ENCODE measurements around the gene AMACR.

The AMACR gene

GRCh38 chr5:33937707-33938506, 69.9 kb downstream of the AMACR start:
- TF ChIP-seq MYC (IDR thresholded peaks at IDR 0.05; ENCODE audit: low read depth, low read length) (no peak), MAX (IDR thresholded peaks at IDR 0.05; ENCODE audit: low read depth, low read length) (no peak), POLR2A (IDR thresholded peaks at IDR 0.05; ENCODE audit: extremely low read depth, insufficient read length) (no peak)
- TF ChIP-seq, protein P1, sequence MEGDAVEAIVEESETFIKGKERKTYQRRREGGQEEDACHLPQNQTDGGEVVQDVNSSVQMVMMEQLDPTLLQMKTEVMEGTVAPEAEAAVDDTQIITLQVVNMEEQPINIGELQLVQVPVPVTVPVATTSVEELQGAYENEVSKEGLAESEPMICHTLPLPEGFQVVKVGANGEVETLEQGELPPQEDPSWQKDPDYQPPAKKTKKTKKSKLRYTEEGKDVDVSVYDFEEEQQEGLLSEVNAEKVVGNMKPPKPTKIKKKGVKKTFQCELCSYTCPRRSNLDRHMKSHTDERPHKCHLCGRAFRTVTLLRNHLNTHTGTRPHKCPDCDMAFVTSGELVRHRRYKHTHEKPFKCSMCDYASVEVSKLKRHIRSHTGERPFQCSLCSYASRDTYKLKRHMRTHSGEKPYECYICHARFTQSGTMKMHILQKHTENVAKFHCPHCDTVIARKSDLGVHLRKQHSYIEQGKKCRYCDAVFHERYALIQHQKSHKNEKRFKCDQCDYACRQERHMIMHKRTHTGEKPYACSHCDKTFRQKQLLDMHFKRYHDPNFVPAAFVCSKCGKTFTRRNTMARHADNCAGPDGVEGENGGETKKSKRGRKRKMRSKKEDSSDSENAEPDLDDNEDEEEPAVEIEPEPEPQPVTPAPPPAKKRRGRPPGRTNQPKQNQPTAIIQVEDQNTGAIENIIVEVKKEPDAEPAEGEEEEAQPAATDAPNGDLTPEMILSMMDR (IDR thresholded peaks at IDR 0.05; ENCODE audit: low read depth, low read length), result no peak
- no peak overlapping the region for H3K4me3 ChIP-seq (ENCODE audit: low read depth, low read length)
- no peak for DNase-seq (ENCODE audit: low read depth)

GRCh38 chr5:33937017-33937706, 70.7 kb downstream of the AMACR start:
- H3K4me3 ChIP-seq (ENCODE audit: low read depth, low read length), result no peak overlapping the region
- TF ChIP-seq MYC (IDR thresholded peaks at IDR 0.05; ENCODE audit: low read depth, low read length) (no peak), MAX (IDR thresholded peaks at IDR 0.05; ENCODE audit: low read depth, low read length) (no peak), POLR2A (IDR thresholded peaks at IDR 0.05; ENCODE audit: extremely low read depth, insufficient read length) (no peak)
- TF ChIP-seq, protein P1 (IDR thresholded peaks at IDR 0.05; ENCODE audit: low read depth, low read length), result no peak
- no peak for DNase-seq (ENCODE audit: low read depth)

DNA sequence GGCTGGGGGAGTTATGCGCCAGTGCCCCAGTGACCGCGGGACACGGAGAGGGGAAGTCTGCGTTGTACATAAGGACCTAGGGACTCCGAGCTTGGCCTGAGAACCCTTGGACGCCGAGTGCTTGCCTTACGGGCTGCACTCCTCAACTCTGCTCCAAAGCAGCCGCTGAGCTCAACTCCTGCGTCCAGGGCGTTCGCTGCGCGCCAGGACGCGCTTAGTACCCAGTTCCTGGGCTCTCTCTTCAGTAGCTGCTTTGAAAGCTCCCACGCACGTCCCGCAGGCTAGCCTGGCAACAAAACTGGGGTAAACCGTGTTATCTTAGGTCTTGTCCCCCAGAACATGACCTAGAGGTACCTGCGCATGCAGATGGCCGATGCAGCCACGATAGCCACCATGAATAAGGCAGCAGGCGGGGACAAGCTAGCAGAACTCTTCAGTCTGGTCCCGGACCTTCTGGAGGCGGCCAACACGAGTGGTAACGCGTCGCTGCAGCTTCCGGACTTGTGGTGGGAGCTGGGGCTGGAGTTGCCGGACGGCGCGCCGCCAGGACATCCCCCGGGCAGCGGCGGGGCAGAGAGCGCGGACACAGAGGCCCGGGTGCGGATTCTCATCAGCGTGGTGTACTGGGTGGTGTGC, 71.4 kb downstream of the AMACR start, which contains the start of gene RXFP3:
Gene RXFP3 (plus strand): TSS at position 6 of the 636 bp plus-strand sequence. CDS start 355 bp downstream, at position 361.
- TF ChIP-seq, protein P1 (IDR thresholded peaks at IDR 0.05; ENCODE audit: low read depth, low read length), result no peak
- TF ChIP-seq MYC (IDR thresholded peaks at IDR 0.05; ENCODE audit: low read depth, low read length), result no peak
- TF ChIP-seq MAX (IDR thresholded peaks at IDR 0.05; ENCODE audit: low read depth, low read length), result no peak
- TF ChIP-seq POLR2A (IDR thresholded peaks at IDR 0.05; ENCODE audit: extremely low read depth, insufficient read length), result no peak
- H3K4me3 ChIP-seq (ENCODE audit: low read depth, low read length), result no peak within 1 kb of the TSS
- DNase-seq (ENCODE audit: low read depth), result no peak

All from NB4 (cell line).